GM23338 (cell line): ENCODE measurements around the gene VAPA. TPM values are rescaled to one million over a fixed set of nuclear protein-coding genes. Genes with fewer than 3 reads are reported as not detected.
A peak's percentile ranks its signal among the peaks of the same experiment; 100 is the strongest.
"Not testable (repeated sequence)": the region's sequence is repeated elsewhere in the genome, so short reads cannot be mapped to it uniquely, and the experiment has no call there.

Experiments used
- ATAC-seq: fragments of 200-7000 bp; cut with Tn5 transposase; 3 replicates; pipeline ENCODE4 v1.9.1; 2020
- DNase-seq: peaks from one replicate; pipeline ENCODE4 v3.0.0-alpha.2; 2015; ENCODE audit warnings: low spot score
- H2AFZ ChIP-seq: fragments of 200-600 bp; sonication (generic); 2 replicates; pipeline ENCODE4 v1.8.0; 2016; ENCODE audit warnings: antibody characterized with exemption, mild to moderate bottlenecking, moderate library complexity
- H3F3A ChIP-seq: fragments of 200-600 bp; sonication (generic); replicated peaks from 2 replicates; pipeline ENCODE4 v1.8.0; 2017; ENCODE audit warnings: antibody characterized with exemption, mixed run types, low read depth
- H3K27ac ChIP-seq: fragments of 200-600 bp; sonication (generic); 2 replicates; pipeline ENCODE4 v1.6.1; 2016; ENCODE audit warnings: low read depth
- H3K27me3 ChIP-seq: fragments of 200-600 bp; sonication (generic); 2 replicates; pipeline ENCODE4 v1.8.0; 2016; ENCODE audit warnings: mild to moderate bottlenecking, mixed run types, moderate library complexity; ENCODE audit not compliant: insufficient read depth
- H3K36me3 ChIP-seq: fragments of 200-600 bp; sonication (generic); 2 replicates; pipeline ENCODE4 v1.8.0; 2016; ENCODE audit warnings: mild to moderate bottlenecking; ENCODE audit not compliant: insufficient read depth
- H3K4me1 ChIP-seq: fragments of 200-600 bp; sonication (generic); 2 replicates; pipeline ENCODE4 v1.8.0; 2016; ENCODE audit warnings: mild to moderate bottlenecking, moderate library complexity; ENCODE audit not compliant: insufficient read depth
- H3K4me2 ChIP-seq: fragments of 200-600 bp; sonication (generic); 2 replicates; pipeline ENCODE4 v1.7.1; 2017; ENCODE audit warnings: mixed run types
- H3K4me3 ChIP-seq: fragments of 200-600 bp; sonication (generic); 2 replicates; pipeline ENCODE4 v1.6.1; 2016; ENCODE audit warnings: mixed run types
- H3K79me2 ChIP-seq: fragments of 200-600 bp; sonication (generic); replicated peaks from 2 replicates; pipeline ENCODE4 v1.8.0; 2017; ENCODE audit warnings: mild to moderate bottlenecking; ENCODE audit not compliant: insufficient read depth
- H3K9me2 ChIP-seq: fragments of 200-600 bp; sonication (generic); 2 replicates; pipeline ENCODE4 v1.8.0; 2017; ENCODE audit not compliant: insufficient read depth
- H4K20me1 ChIP-seq: fragments of 200-600 bp; sonication (generic); replicated peaks from 2 replicates; pipeline ENCODE4 v1.8.0; 2017; ENCODE audit warnings: mild to moderate bottlenecking; ENCODE audit not compliant: insufficient read depth
- H3K27ac Mint-ChIP-seq: 2 replicates; pipeline ENCODE4 v1.8.0; 2020; ENCODE audit warnings: inconsistent platforms, mild to moderate bottlenecking, moderate library complexity, mixed read lengths
- H3K27me3 Mint-ChIP-seq: 3 replicates; pipeline ENCODE4 v1.8.0; 2022; ENCODE audit warnings: low read depth, mild to moderate bottlenecking, moderate library complexity, mixed read lengths, inconsistent platforms; ENCODE audit not compliant: insufficient read depth, poor library complexity
- H3K36me3 Mint-ChIP-seq: 3 replicates; pipeline ENCODE4 v1.8.0; 2021; ENCODE audit warnings: low read depth, mild to moderate bottlenecking, inconsistent platforms, moderate library complexity, mixed read lengths
- H3K4me1 Mint-ChIP-seq: 3 replicates; pipeline ENCODE4 v1.8.0; 2020; ENCODE audit warnings: mild to moderate bottlenecking, inconsistent platforms, mixed read lengths
- H3K4me3 Mint-ChIP-seq: 3 replicates; pipeline ENCODE4 v1.8.0; 2021; ENCODE audit warnings: moderate library complexity, mild to moderate bottlenecking, inconsistent platforms, mixed read lengths
- H3K9me3 Mint-ChIP-seq: 3 replicates; pipeline ENCODE4 v1.8.0; 2020; ENCODE audit warnings: moderate library complexity, mild to moderate bottlenecking, inconsistent platforms, mixed read lengths
- CREB1 ChIP-seq: fragments of 250-450 bp; sonication (Bioruptor Pico); IDR thresholded peaks from 2 replicates; pipeline ENCODE4 v1.5.0; 2020; ENCODE audit warnings: low read depth, mild to moderate bottlenecking, moderate library complexity
- EZH2 ChIP-seq: fragments of 200-600 bp; sonication (generic); IDR thresholded peaks from one replicate; pipeline ENCODE4 v1.8.0; 2017; ENCODE audit warnings: antibody characterized with exemption, mild to moderate bottlenecking, low read depth; ENCODE audit not compliant: unreplicated experiment
- EZH2phosphoT487 ChIP-seq: fragments of 200-600 bp; sonication (generic); IDR thresholded peaks from one replicate; pipeline ENCODE4 v1.8.1; 2018; ENCODE audit warnings: antibody characterized with exemption; ENCODE audit not compliant: unreplicated experiment
- JUNB ChIP-seq: IDR thresholded peaks from one replicate; pipeline ENCODE4 v1.6.1; 2016; ENCODE audit warnings: antibody characterized with exemption; ENCODE audit not compliant: unreplicated experiment
- NANOG ChIP-seq: IDR thresholded peaks from 2 replicates; pipeline ENCODE4 v1.6.1; 2016; ENCODE audit warnings: antibody characterized with exemption, borderline replicate concordance
- POLR2AphosphoS5 ChIP-seq: IDR thresholded peaks from 2 replicates; pipeline ENCODE4 v1.6.1; 2016; ENCODE audit warnings: antibody characterized with exemption, low read depth
- REST ChIP-seq: IDR thresholded peaks from one replicate; pipeline ENCODE4 v1.6.1; 2018; ENCODE audit warnings: antibody characterized with exemption; ENCODE audit not compliant: unreplicated experiment
- STAT1 ChIP-seq: IDR thresholded peaks from one replicate; pipeline ENCODE4 v1.6.1; 2016; ENCODE audit warnings: antibody characterized with exemption; ENCODE audit not compliant: unreplicated experiment
- ZNF114 ChIP-seq: fragments of 250-450 bp; sonication (Bioruptor Pico); IDR thresholded peaks from 2 replicates; pipeline ENCODE4 v1.5.0; 2020; ENCODE audit warnings: mild to moderate bottlenecking, moderate library complexity
- ZNF331 ChIP-seq: fragments of 250-450 bp; sonication (Bioruptor Pico); IDR thresholded peaks from 2 replicates; pipeline ENCODE4 v1.5.0; 2020; ENCODE audit warnings: low read depth, mild to moderate bottlenecking, moderate library complexity
- polyA plus RNA-seq: library from polyadenylated mRNA; unstranded; fragments of >200 nt; fragmentation: Nextera tagmentation; extraction: Ambion mirVana; gene quantifications from 2 replicates; pipeline ENCODE4 v1.2.1, GENCODE V29; 2016
- total RNA-seq: library from RNA; depleted of rRNA; stranded (reverse); fragments of >200 nt; shearing (Covaris generic); gene quantifications from 2 replicates; pipeline ENCODE4 v1.2.3, GENCODE V29; 2014
- TF ChIP-seq, protein P1 (sequence below), 2 experiments: fragments of 200-600 bp in 1 of 2; sonication (generic) in 1 of 2; conservative IDR thresholded peaks; 2 replicates each; pipeline versions ENCODE4 v1.5.1 to v1.6.1; 2016 to 2017; ENCODE audit warnings: antibody characterized with exemption in 2 of 2, low read depth in 2 of 2, mild to moderate bottlenecking in 2 of 2, moderate library complexity in 1 of 2
- TF ChIP-seq, protein P2 (sequence below): IDR thresholded peaks from 2 replicates; pipeline ENCODE4 v1.6.1; 2016; ENCODE audit warnings: antibody characterized with exemption

VAPA gene
- total and polyA plus RNA-seq, 2 experiments from 2014 or later, result 162 to 178 TPM

GRCh38 chr18:9911226-9911625 is 2.6 kb upstream of the VAPA start (continued):
- no peak for TF ChIP-seq EZH2

DNA sequence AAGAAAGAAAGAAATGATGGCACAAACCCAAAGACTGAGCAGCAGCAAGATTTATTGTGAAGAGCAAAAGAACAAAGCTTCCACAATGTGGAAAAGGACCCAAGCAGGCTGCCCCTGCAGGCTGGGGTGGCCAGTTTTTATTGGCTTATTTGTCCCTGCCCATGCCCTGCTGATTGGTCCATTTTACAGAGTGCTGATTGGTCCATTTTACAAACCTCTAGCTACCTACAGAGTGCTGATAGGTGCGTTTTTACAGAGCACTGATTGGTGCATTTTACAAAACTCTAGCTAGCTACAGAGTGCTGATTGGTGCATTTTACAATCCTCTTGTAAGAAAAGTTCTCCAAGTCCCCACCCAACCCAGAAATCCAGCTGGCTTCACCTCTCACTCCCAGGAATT is 1.5 kb upstream of the VAPA start:
- not testable (repeated sequence) for H3K27ac ChIP-seq, H3K27me3 ChIP-seq, ATAC-seq, H3K27me3 Mint-ChIP-seq, H3F3A ChIP-seq, H3K9me3 Mint-ChIP-seq, H3K36me3 ChIP-seq, H3K4me2 ChIP-seq, H3K27ac Mint-ChIP-seq, H3K36me3 Mint-ChIP-seq, H2AFZ ChIP-seq, DNase-seq, H3K4me3 ChIP-seq, H3K9me2 ChIP-seq
- Histone ChIP-seq H4K20me1 (peaks cover 15% of the 10 kb centered on the region), H3K4me1 (peaks cover 26% of the 10 kb centered on the region), H3K79me2 (peaks cover 27% of the 10 kb centered on the region)
- H3K4me1 Mint-ChIP-seq, result peaks cover 18% of the 10 kb centered on the region
- H3K4me3 Mint-ChIP-seq, result peak overlapping the region; percentile 83; the same call in 2 of the 3 replicates

DNA sequence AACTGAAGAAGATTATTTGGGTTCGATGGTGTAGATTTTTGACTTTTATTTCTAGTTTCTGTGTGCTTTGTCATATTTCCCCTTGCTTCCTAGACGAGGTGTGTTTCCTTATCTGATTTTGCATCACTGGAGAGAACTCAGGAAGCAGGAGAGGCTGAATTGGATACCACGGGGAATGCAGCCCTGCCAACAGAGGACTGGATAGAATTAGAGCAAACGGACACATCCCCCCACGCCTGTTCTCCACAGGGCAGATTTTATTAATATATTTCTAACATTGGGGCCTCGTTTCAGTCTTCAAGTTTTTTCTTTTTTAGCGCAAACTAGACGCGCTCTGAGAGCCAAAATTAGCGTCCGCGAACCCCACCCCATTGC is 678 bp upstream of the VAPA start:
- no peaks in the 10 kb centered on the region for H3F3A ChIP-seq
- peaks cover 35% of the 10 kb centered on the region for H3K4me1 ChIP-seq
- no peak overlapping the region for H3K27ac ChIP-seq
- peaks cover 3% of the 10 kb centered on the region; the same call in 1 of the 3 replicates for H3K36me3 Mint-ChIP-seq
- DNase-seq, result no peak
- no peaks in the 10 kb centered on the region for H3K9me3 Mint-ChIP-seq
- no peaks in the 10 kb centered on the region for H3K36me3 ChIP-seq
- H3K27me3 ChIP-seq, result no peaks in the 10 kb centered on the region
- H3K4me1 Mint-ChIP-seq, result peaks cover 18% of the 10 kb centered on the region
- peak overlapping the region; percentile 85 for H3K4me2 ChIP-seq
- H3K9me2 ChIP-seq, result no peaks in the 10 kb centered on the region
- no peak overlapping the region; the same call in 1 of the 2 replicates for H3K27ac Mint-ChIP-seq
- H4K20me1 ChIP-seq, result peaks cover 19% of the 10 kb centered on the region
- peaks cover 35% of the 10 kb centered on the region for H3K79me2 ChIP-seq
- peak; percentile 8 for ATAC-seq
- peak overlapping the region; percentile 83 for H3K4me3 Mint-ChIP-seq
- peaks cover 2% of the 10 kb centered on the region for H3K27me3 Mint-ChIP-seq
- peak overlapping the region; percentile 84 for H3K4me3 ChIP-seq
- peak overlapping the region; percentile 90 for H2AFZ ChIP-seq
- TF ChIP-seq POLR2AphosphoS5, result no peak
- no peak for TF ChIP-seq EZH2
- TF ChIP-seq ZNF331, result no peak
- TF ChIP-seq STAT1, result no peak
- TF ChIP-seq, protein P1, sequence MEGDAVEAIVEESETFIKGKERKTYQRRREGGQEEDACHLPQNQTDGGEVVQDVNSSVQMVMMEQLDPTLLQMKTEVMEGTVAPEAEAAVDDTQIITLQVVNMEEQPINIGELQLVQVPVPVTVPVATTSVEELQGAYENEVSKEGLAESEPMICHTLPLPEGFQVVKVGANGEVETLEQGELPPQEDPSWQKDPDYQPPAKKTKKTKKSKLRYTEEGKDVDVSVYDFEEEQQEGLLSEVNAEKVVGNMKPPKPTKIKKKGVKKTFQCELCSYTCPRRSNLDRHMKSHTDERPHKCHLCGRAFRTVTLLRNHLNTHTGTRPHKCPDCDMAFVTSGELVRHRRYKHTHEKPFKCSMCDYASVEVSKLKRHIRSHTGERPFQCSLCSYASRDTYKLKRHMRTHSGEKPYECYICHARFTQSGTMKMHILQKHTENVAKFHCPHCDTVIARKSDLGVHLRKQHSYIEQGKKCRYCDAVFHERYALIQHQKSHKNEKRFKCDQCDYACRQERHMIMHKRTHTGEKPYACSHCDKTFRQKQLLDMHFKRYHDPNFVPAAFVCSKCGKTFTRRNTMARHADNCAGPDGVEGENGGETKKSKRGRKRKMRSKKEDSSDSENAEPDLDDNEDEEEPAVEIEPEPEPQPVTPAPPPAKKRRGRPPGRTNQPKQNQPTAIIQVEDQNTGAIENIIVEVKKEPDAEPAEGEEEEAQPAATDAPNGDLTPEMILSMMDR (conservative IDR thresholded peaks at IDR 0.05; ENCODE audit: low read depth in 2 of 2), result no peak
- TF ChIP-seq, protein P2, sequence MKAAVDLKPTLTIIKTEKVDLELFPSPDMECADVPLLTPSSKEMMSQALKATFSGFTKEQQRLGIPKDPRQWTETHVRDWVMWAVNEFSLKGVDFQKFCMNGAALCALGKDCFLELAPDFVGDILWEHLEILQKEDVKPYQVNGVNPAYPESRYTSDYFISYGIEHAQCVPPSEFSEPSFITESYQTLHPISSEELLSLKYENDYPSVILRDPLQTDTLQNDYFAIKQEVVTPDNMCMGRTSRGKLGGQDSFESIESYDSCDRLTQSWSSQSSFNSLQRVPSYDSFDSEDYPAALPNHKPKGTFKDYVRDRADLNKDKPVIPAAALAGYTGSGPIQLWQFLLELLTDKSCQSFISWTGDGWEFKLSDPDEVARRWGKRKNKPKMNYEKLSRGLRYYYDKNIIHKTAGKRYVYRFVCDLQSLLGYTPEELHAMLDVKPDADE, result no peak
- no peak for TF ChIP-seq REST
- no peak for TF ChIP-seq CREB1 (CRISPR knock-in tag)
- TF ChIP-seq NANOG, result no peak
- TF ChIP-seq JUNB, result no peak
- TF ChIP-seq ZNF114 (CRISPR knock-in tag), result no peak
- no peak for TF ChIP-seq EZH2phosphoT487
